RWPE2 (cell line): ENCODE data around the gene CLCN1.

Experiments
- ATAC-seq: fragments of 200-7000 bp; cut with Tn5 transposase; 3 replicates; pipeline ENCODE4 v1.9.1; 2021; ENCODE audit warnings: low read depth
- DNase-seq: peaks from one replicate; pipeline ENCODE4 v3.0.0-alpha.2; 2020; ENCODE audit warnings: low spot score
- H3K27ac ChIP-seq: fragments of 450-650 bp; 2 replicates; pipeline ENCODE4 v1.5.1; 2017; ENCODE audit warnings: mild to moderate bottlenecking; ENCODE audit not compliant: poor library complexity, severe bottlenecking
- H3K27me3 ChIP-seq: fragments of 250-450 bp; sonication (Bioruptor Pico); 2 replicates; pipeline ENCODE4 v1.5.1; 2021; ENCODE audit warnings: mild to moderate bottlenecking, moderate library complexity; ENCODE audit not compliant: insufficient read depth, poor library complexity, severe bottlenecking
- H3K36me3 ChIP-seq: fragments of 250-450 bp; sonication (Bioruptor Pico); 2 replicates; pipeline ENCODE4 v1.5.1; 2020; ENCODE audit warnings: low read depth, mild to moderate bottlenecking, moderate library complexity
- H3K4me1 ChIP-seq: fragments of 250-450 bp; sonication (Bioruptor Pico); 2 replicates; pipeline ENCODE4 v1.5.1; 2021; ENCODE audit warnings: mild to moderate bottlenecking, moderate library complexity; ENCODE audit not compliant: insufficient read depth, poor library complexity, severe bottlenecking
- H3K4me3 ChIP-seq: fragments of 250-450 bp; sonication (Bioruptor Pico); 2 replicates; pipeline ENCODE4 v1.5.1; 2021; ENCODE audit warnings: mild to moderate bottlenecking, moderate library complexity; ENCODE audit not compliant: severe bottlenecking
- H3K9me3 ChIP-seq: fragments of 250-450 bp; sonication (Bioruptor Pico); 2 replicates; pipeline ENCODE4 v1.5.1; 2021; ENCODE audit warnings: mild to moderate bottlenecking, moderate library complexity; ENCODE audit not compliant: severe bottlenecking
- TF ChIP-seq, protein P1 (sequence below): fragments of 450-650 bp; IDR thresholded peaks from one replicate; pipeline ENCODE4 v1.5.1; 2017; ENCODE audit warnings: mild to moderate bottlenecking, moderate library complexity; ENCODE audit not compliant: poor library complexity, severe bottlenecking

Gene CLCN1

DNA sequence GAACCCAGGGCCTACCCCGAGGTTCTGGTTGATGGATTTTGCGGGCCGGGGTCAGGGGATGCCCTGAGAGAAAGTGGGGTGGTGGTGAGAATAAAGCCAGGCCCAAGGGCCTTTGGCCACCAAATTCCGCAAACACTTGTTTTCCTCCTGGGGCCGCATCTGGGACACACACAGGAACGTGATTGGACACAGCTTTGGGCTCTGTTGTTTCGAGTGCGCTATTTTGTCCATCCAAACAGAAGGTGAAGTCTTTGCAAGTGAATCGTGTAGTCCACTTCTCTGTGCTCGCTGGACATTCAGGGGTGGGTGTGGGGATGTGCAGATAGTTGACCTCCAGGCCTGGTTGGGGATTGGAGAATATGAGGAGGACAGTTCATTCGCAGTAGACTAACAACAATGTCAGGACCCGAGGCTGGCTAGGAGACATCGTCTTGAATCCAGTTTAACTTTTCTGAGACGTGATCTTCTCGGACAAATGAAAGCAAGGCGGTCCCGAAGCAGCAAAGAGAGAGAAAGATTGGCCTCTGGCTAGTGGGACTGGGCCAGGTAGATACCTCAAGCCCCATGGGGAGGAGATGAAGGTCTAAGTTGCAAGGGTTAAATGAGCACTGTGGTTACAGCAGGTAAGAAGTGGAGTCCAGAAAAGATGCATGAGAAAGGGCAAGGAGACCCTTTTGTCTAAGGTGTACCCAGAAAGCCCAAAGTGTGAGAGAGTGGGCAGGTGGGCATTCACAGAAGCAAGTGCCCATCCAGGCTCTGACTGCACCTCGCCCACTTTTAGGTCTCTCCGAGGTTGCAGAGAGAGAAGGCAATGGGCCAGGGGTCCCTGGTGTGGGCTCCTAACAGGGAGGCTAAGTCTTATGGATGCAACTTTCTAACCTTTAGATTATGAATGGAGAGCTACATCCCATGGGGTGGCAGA, 47.4 kb downstream of the CLCN1 start:
- H3K9me3 ChIP-seq, result no peaks in the 10 kb centered on the region
- no peak for ATAC-seq
- H3K4me3 ChIP-seq, result peak overlapping the region; percentile 32
- H3K4me1 ChIP-seq, result peaks cover 4% of the 10 kb centered on the region
- DNase-seq, result no peak
- no peak overlapping the region for H3K27ac ChIP-seq
- TF ChIP-seq, protein P1, sequence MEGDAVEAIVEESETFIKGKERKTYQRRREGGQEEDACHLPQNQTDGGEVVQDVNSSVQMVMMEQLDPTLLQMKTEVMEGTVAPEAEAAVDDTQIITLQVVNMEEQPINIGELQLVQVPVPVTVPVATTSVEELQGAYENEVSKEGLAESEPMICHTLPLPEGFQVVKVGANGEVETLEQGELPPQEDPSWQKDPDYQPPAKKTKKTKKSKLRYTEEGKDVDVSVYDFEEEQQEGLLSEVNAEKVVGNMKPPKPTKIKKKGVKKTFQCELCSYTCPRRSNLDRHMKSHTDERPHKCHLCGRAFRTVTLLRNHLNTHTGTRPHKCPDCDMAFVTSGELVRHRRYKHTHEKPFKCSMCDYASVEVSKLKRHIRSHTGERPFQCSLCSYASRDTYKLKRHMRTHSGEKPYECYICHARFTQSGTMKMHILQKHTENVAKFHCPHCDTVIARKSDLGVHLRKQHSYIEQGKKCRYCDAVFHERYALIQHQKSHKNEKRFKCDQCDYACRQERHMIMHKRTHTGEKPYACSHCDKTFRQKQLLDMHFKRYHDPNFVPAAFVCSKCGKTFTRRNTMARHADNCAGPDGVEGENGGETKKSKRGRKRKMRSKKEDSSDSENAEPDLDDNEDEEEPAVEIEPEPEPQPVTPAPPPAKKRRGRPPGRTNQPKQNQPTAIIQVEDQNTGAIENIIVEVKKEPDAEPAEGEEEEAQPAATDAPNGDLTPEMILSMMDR, result no peak
- no peaks in the 10 kb centered on the region for H3K36me3 ChIP-seq
- peaks cover 43% of the 10 kb centered on the region for H3K27me3 ChIP-seq

DNA sequence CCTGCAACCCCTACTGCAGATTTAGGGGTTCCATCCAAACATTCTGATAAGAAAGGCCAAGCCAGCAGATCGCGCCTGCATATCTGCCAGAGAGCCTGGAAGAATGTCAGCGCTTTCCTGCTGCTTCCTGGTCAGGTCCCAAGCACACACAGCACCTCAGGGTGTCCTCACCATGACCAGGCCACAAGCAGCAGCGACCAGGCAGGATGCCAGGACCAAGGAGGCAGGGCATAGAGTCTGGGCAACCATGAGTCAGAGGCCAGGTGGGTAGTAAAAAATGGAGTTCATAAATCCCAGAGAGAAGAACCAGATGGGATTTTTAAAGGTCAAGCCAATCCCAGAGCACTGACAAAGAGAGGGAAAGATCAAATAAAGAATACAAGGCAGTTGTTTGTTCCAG, 52.1 kb downstream of the CLCN1 start:
- no peak for DNase-seq
- H3K4me3 ChIP-seq, result no peak overlapping the region
- H3K4me1 ChIP-seq, result peaks cover 17% of the 10 kb centered on the region
- peaks cover 22% of the 10 kb centered on the region for H3K27me3 ChIP-seq
- peak; percentile 68 for ATAC-seq
- no peak overlapping the region for H3K27ac ChIP-seq
- no peaks in the 10 kb centered on the region for H3K36me3 ChIP-seq
- H3K9me3 ChIP-seq, result no peaks in the 10 kb centered on the region
- TF ChIP-seq, protein P1, result no peak

DNA sequence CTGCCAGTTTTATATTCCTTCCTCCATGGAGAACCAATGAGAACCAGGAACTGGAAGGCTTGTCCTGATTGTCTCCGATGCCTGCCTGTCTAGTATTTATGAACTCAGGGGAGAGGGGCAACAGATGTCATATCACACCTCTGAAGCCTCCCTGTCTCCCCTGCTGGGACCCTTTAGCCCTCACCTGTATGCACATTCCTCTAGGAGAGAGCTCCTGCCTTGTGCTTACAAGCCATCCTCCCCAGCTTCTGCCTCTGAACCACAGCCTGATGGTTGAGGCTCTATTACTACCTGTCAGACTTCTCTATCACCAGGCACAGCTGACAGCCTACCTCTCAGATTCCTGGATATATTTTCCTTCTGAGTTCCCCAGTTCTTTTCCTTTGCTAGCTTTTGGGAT, 52.5 kb downstream of the CLCN1 start:
- ATAC-seq (no peak), DNase-seq (no peak)
- H3K9me3 ChIP-seq, result no peaks in the 10 kb centered on the region
- no peak overlapping the region for H3K27ac ChIP-seq
- peaks cover 17% of the 10 kb centered on the region for H3K27me3 ChIP-seq
- H3K36me3 ChIP-seq, result no peaks in the 10 kb centered on the region
- peaks cover 17% of the 10 kb centered on the region for H3K4me1 ChIP-seq
- H3K4me3 ChIP-seq, result no peak overlapping the region
- TF ChIP-seq, protein P1, result no peak

DNA sequence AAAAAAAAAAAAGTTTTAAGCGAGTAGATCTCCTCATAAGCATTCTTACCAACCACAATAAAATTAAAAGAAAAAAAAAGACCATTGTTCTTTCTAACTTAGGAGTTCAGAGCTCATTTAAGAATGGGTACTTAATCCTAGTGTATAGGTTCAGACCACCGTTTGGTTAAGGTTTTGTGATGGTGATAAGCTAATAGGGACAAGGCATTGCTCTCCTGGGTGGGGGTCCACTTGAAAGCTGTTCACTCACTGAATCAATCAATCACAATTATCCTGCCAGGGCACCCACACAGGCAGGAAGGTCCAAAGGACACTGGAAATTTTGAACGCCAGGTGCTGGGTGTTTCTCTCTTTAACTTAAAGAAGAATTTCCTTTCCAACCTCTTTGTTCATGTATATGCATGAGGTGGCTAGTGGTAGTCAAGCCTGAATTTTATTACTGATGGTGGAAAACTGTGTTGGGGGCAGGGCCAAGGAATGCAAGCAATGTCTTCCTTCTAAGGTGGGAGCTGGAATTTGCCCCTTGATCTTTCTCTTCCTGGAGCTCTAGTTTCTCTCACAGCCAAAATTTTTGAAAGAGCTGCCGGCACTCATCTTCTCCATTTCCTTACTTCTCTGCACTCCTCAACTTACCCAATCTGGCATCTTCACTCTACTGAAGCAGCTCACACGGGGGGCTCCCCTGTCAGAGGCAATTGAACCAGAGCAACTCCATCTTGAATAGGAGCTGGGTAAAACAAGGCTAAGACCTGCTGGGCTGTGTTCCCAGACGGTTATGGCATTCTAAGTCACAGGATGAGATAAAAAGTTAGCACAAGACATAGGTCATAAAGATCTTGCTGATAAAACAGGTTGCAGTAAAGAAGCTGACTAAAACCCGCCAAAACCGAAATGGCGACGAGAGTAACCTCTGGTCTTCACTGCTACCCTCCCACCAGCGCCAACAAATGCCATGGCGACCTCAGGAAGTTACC, 54.1 kb downstream of the CLCN1 start:
- no peak overlapping the region for H3K27ac ChIP-seq
- peaks cover 20% of the 10 kb centered on the region for H3K4me1 ChIP-seq
- no peaks in the 10 kb centered on the region for H3K36me3 ChIP-seq
- TF ChIP-seq, protein P1, result no peak
- no peak for ATAC-seq
- no peak for DNase-seq
- no peak overlapping the region for H3K4me3 ChIP-seq
- H3K9me3 ChIP-seq, result no peaks in the 10 kb centered on the region
- peaks cover 3% of the 10 kb centered on the region for H3K27me3 ChIP-seq
